AG04449 (cell line): ENCODE measurements around the gene DHDH.

Experiments used
- CTCF ChIA-PET: fragments of 350-600 bp; formaldehyde crosslinking; extraction: SDS; loops from one replicate; lab custom pipeline; 2021; ENCODE audit warnings: antibody characterized with exemption; lab: Yijun Ruan, JAX
- POLR2A ChIA-PET: fragments of 400-600, 350-600 bp; formaldehyde crosslinking; extraction: SDS; loops from one replicate; lab custom pipeline; 2020; ENCODE audit warnings: antibody characterized with exemption, inconsistent platforms; lab: Yijun Ruan, JAX
- DNase-seq: peaks from one replicate; pipeline ENCODE4 v3.0.0-alpha.2; 2010; ENCODE audit warnings: low read depth, low spot score
- H3K4me3 ChIP-seq: 2 replicates; pipeline ENCODE4 v1.5.1; 2011; ENCODE audit warnings: low read depth, mild to moderate bottlenecking, control low read depth, low read length
- CTCF ChIP-seq: IDR thresholded peaks from one replicate; pipeline ENCODE4 v1.5.1; 2011; ENCODE audit warnings: mild to moderate bottlenecking, moderate library complexity, low read length, control low read depth, inconsistent platforms; ENCODE audit not compliant: insufficient read depth; ENCODE audit errors: missing control alignments

The DHDH gene

GRCh38 chr19:48982280-48982679 is 48.8 kb downstream of the DHDH start:
- POLR2A ChIA-PET: interaction anchor here (2.6 kb wide), 1 partner anchor 10 kb away, joined by 10 read pairs; the partner anchor contains the start of genes GYS1 and RUVBL2
- DNase-seq: no peak
- no peak overlapping the region for H3K4me3 ChIP-seq
- TF ChIP-seq CTCF: no peak
- CTCF ChIA-PET: interaction anchor here (2.5 to 8.5 kb wide), 3 partner anchors 10 to 16 kb away, joined by 13 to 52 read pairs (median 43); partner anchors contain the start of genes GYS1 and RUVBL2

GRCh38 chr19:48985711-48986110 is 52.2 kb downstream of the DHDH start:
- DNase-seq: no peak
- H3K4me3 ChIP-seq: no peak overlapping the region
- POLR2A ChIA-PET: no interaction called here
- no peak for TF ChIP-seq CTCF
- CTCF ChIA-PET: interaction anchor here (1.0 to 3.0 kb wide), 5 partner anchors 9 to 15 kb away, joined by 3 to 10 read pairs (median 8); no protein-coding TSS in a partner anchor

- DNase-seq: no peak
- POLR2A ChIA-PET: no interaction called here
- no peak overlapping the region for H3K4me3 ChIP-seq
- CTCF ChIA-PET: interaction anchor here (0.6 to 2.9 kb wide), 6 partner anchors 9 to 239 kb away, joined by 3 to 13 read pairs (median 6); no protein-coding TSS in a partner anchor
- no peak for TF ChIP-seq CTCF
Measured at GRCh38 chr19:48986211-48986610, 52.7 kb downstream of the DHDH start.

- DNase-seq: no peak
- H3K4me3 ChIP-seq: no peak overlapping the region
- CTCF ChIA-PET: interaction anchor here (0.6 to 2.9 kb wide), 6 partner anchors 10 to 240 kb away, joined by 3 to 13 read pairs (median 6); no protein-coding TSS in a partner anchor
- POLR2A ChIA-PET: no interaction called here
- TF ChIP-seq CTCF: no peak
Measured at GRCh38 chr19:48987323-48987722, 53.8 kb downstream of the DHDH start.

GRCh38 chr19:48988286-48988685 is 54.8 kb downstream of the DHDH start:
- ChIA-PET CTCF (interaction anchor here (0.7 to 1.3 kb wide), 3 partner anchors 10 to 18 kb away, joined by 3 to 5 read pairs (median 3); no protein-coding TSS in a partner anchor), POLR2A (no interaction called here)

More at GRCh38 chr19:48988286-48988685, 54.8 kb downstream of the DHDH start:
- TF ChIP-seq CTCF: no peak
- DNase-seq: no peak
- no peak overlapping the region for H3K4me3 ChIP-seq
